Activated CD4-positive, CD25-positive, alpha-beta regulatory T cell treated with anti-CD3 and anti-CD28 coated beads, Interleukin-2, amount 50 U/mL, for 72 hours (primary cell): ENCODE measurements around the gene GHRHR.
A peak's percentile ranks its signal among the peaks of the same experiment; 100 is the strongest.

Experiments used
- DNase-seq: peaks from one replicate; pipeline ENCODE4 v3.0.0; 2021

The GHRHR gene

GRCh38 chr7:30963842-30964241 is at the start of gene GHRHR:
Gene GHRHR (plus strand): TSS chr7:30963953. CDS start chr7:30964069, 116 bp downstream.
- DNase-seq, result no peak

GRCh38 chr7:30914596-30914995 is 49.2 kb upstream of the GHRHR start:
- DNase-seq, result no peak

- DNase-seq, result no peak
Observed at GRCh38 chr7:30915005-30915601, 48.6 kb upstream of the GHRHR start.

- DNase-seq, result no peak
Observed at GRCh38 chr7:30915751-30916150, 48.0 kb upstream of the GHRHR start.

GRCh38 chr7:30916255-30916654 is 47.5 kb upstream of the GHRHR start:
- no peak for DNase-seq

GRCh38 chr7:30916767-30917166 is 47.0 kb upstream of the GHRHR start:
- no peak for DNase-seq

- DNase-seq, result no peak
Observed at GRCh38 chr7:30917216-30917893, 46.4 kb upstream of the GHRHR start.

- DNase-seq, result no peak
Observed at GRCh38 chr7:30918676-30919075, 45.1 kb upstream of the GHRHR start.

- peak; percentile 15 for DNase-seq
Observed at GRCh38 chr7:30920021-30920583, 43.7 kb upstream of the GHRHR start.

GRCh38 chr7:30920584-30921539 is 42.9 kb upstream of the GHRHR start:
- DNase-seq, result peak; percentile 26

- DNase-seq, result peak; percentile 25
Observed at GRCh38 chr7:30921540-30922401, 42.0 kb upstream of the GHRHR start.

GRCh38 chr7:30922596-30922995 is 41.2 kb upstream of the GHRHR start:
- DNase-seq, result no peak

GRCh38 chr7:30923009-30923773 is 40.6 kb upstream of the GHRHR start:
- peak; percentile 20 for DNase-seq

- peak; percentile 4 for DNase-seq
Observed at GRCh38 chr7:30923774-30924413, 39.9 kb upstream of the GHRHR start.

GRCh38 chr7:30924624-30925023 is 39.1 kb upstream of the GHRHR start:
- DNase-seq, result peak; percentile 12

GRCh38 chr7:30925117-30925516 is 38.6 kb upstream of the GHRHR start:
- peak; percentile 5 for DNase-seq

GRCh38 chr7:30925913-30926312 is 37.8 kb upstream of the GHRHR start:
- DNase-seq, result no peak

- no peak for DNase-seq
Observed at GRCh38 chr7:30926313-30926712, 37.4 kb upstream of the GHRHR start.

GRCh38 chr7:30927040-30927439 is 36.7 kb upstream of the GHRHR start:
- no peak for DNase-seq

GRCh38 chr7:30927559-30927958 is 36.2 kb upstream of the GHRHR start:
- DNase-seq, result no peak
